Stomach (tissue), 4 donors: ENCODE results near the gene SLC27A3.

Source experiments
- EP300 ChIP-seq: sonication (generic); formaldehyde crosslinking; IDR thresholded peaks from one replicate; pipeline ENCODE4 v1.6.1; 2017; ENCODE audit warnings: antibody characterized with exemption
- POLR2A ChIP-seq, 4 donors: fragments of 450-650 bp; IDR thresholded peaks; one replicate each; pipeline ENCODE4 v1.6.1; 2016; ENCODE audit warnings: antibody characterized with exemption in 4 of 4, control low read depth in 2 of 4, mild to moderate bottlenecking in 1 of 4, moderate library complexity in 1 of 4
- POLR2AphosphoS5 ChIP-seq, 3 donors: sonication (generic); formaldehyde crosslinking; IDR thresholded peaks; one replicate each; pipeline ENCODE4 v1.6.1; 2016; ENCODE audit warnings: antibody characterized with exemption in 3 of 3
- TF ChIP-seq, protein P1 (sequence below), 7 experiments: fragments of 450-650 bp in 4 of 7; fragments of 200-600 bp in 3 of 7; sonication (generic) in 3 of 7; IDR thresholded peaks; one replicate each; pipeline ENCODE4 v1.5.1; 2016 to 2019; ENCODE audit warnings: antibody characterized with exemption in 7 of 7, control low read depth in 2 of 7, mild to moderate bottlenecking in 1 of 7

DNA sequence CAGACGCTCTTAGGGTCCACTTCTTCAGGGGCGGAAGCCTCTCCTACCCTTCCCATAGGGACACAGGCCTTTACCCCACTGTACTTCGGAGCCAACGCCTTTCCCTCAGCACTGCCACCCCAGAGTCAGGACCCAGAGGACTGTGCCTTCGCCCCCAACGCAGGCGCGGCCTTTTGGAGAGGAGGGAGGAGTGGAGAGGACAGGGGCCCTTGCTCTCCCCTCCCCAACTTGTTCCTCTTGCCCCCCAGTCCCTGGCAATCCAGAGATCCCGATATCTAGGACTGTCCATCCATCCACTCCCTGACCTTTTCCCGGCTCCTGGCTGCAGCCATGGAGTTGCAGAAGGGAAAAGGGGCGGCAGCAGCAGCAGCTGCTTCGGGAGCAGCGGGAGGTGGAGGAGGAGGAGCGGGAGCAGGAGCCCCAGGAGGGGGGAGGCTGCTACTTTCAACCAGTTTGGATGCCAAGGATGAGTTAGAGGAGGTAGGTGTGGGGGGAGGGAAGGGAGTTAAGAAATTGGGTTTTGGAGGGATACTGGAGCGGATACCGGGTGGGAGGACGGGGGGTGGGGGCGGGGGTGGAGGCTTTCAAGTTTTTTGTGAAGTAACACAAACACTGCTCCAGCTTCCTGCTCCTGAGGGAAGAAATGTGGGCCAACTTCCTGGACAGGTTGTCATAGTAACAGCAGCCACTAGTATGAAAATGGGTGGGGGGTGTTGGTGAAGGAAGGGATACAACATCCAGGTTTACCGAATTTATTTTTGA lies 46.7 kb upstream of the SLC27A3 start:
- TF ChIP-seq POLR2AphosphoS5 (IDR thresholded peaks at IDR 0.05) (no peak), POLR2A (IDR thresholded peaks at IDR 0.05) (no peak), EP300 (no peak)
- TF ChIP-seq, protein P1, sequence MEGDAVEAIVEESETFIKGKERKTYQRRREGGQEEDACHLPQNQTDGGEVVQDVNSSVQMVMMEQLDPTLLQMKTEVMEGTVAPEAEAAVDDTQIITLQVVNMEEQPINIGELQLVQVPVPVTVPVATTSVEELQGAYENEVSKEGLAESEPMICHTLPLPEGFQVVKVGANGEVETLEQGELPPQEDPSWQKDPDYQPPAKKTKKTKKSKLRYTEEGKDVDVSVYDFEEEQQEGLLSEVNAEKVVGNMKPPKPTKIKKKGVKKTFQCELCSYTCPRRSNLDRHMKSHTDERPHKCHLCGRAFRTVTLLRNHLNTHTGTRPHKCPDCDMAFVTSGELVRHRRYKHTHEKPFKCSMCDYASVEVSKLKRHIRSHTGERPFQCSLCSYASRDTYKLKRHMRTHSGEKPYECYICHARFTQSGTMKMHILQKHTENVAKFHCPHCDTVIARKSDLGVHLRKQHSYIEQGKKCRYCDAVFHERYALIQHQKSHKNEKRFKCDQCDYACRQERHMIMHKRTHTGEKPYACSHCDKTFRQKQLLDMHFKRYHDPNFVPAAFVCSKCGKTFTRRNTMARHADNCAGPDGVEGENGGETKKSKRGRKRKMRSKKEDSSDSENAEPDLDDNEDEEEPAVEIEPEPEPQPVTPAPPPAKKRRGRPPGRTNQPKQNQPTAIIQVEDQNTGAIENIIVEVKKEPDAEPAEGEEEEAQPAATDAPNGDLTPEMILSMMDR (IDR thresholded peaks at IDR 0.05) = no peak
